GM12873 (cell line): ENCODE results near the gene ST6GALNAC6.

ENCODE experiments used
- TF ChIP-seq, protein P1 (sequence below): IDR thresholded peaks from 2 replicates; pipeline ENCODE4 v1.5.1; 2012; ENCODE audit warnings: low read depth, mild to moderate bottlenecking, moderate library complexity, low read length, control low read depth; ENCODE audit not compliant: insufficient read depth; ENCODE audit errors: missing control alignments

Gene ST6GALNAC6

DNA sequence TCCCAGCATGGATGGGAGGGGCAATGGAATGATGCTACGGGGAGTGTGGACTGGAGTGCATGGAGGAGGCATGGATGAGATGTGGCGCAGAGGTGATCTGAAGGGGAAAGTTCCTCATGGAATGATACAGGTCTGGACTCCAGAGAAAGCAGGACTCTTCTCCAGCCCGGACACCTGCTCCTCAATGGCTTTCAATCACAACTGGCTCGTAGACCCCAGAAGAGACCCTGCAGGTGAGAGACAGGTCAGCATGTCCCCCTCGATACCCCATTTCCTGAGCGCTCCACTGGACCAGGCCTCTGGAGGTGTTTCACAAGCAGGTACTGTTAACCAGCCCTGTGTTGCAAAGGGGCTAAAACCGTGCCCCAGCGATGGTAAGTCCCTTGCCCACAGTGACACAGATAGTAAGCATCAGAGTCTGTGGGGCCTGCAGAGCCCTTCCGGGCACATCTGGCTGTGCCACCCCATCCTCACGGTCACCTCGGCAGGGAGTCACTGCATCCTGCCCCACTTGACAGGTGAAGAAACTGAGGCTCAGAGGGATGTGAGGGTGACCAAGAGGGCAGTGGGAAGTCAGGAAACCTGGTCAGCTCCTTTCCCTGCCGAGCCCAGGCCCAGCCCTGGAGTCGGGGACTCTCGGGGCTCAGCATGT is 43.7 kb upstream of the ST6GALNAC6 start:
- TF ChIP-seq, protein P1, sequence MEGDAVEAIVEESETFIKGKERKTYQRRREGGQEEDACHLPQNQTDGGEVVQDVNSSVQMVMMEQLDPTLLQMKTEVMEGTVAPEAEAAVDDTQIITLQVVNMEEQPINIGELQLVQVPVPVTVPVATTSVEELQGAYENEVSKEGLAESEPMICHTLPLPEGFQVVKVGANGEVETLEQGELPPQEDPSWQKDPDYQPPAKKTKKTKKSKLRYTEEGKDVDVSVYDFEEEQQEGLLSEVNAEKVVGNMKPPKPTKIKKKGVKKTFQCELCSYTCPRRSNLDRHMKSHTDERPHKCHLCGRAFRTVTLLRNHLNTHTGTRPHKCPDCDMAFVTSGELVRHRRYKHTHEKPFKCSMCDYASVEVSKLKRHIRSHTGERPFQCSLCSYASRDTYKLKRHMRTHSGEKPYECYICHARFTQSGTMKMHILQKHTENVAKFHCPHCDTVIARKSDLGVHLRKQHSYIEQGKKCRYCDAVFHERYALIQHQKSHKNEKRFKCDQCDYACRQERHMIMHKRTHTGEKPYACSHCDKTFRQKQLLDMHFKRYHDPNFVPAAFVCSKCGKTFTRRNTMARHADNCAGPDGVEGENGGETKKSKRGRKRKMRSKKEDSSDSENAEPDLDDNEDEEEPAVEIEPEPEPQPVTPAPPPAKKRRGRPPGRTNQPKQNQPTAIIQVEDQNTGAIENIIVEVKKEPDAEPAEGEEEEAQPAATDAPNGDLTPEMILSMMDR, result no peak

DNA sequence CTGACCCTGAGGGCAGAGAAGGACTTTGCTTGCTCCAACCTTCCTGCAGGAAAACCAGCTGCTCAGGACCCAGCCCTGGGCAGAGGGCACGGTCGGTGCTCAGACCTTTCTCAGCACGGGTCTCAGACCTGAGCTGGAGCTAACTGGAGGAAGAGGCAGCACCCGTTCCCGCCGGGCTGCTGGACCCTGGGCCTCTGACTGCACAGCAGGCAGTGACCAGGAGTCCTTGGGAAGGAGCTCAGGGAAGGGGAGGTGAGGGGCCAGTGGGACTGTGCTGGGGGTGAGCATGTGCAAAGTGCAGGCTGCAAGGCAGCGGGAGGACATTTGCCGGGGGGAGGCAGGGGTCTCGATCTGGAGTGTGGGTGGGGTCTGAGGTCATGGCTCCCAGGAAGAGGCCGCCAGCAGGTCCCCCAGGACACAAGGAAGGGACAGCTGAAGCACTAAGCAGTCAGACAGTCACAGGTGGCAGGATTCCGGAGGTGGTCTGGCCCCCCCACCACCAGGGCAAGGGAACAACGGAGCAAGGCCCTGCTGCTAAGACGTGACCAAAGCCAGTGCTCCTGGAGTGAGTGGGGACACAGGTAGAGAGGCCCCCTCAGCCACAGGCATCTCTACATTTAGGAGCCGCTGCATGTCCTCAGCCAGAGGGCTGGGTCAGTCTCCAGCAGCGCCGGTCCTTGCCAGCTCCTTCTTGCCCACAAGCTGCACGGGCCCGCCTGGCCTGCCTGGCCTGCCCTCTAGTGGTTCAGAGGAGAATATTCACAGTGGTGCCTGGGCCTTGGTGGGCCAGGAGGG is 43.0 kb upstream of the ST6GALNAC6 start:
- TF ChIP-seq, protein P1, result peak; percentile 87

DNA sequence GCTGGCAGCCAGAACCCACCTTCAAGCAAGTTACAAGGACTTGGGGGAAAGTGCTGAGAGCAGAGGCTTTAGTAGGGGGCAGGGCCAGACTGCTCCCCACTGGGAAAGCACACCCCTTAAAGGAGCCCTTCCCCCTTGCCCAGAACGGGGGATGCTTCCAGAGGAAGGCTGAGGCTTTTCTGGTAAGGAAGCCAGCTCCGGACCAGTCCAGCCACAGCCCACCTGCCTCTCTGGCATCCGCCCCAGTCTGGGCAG is 42.5 kb upstream of the ST6GALNAC6 start:
- TF ChIP-seq, protein P1, result no peak

DNA sequence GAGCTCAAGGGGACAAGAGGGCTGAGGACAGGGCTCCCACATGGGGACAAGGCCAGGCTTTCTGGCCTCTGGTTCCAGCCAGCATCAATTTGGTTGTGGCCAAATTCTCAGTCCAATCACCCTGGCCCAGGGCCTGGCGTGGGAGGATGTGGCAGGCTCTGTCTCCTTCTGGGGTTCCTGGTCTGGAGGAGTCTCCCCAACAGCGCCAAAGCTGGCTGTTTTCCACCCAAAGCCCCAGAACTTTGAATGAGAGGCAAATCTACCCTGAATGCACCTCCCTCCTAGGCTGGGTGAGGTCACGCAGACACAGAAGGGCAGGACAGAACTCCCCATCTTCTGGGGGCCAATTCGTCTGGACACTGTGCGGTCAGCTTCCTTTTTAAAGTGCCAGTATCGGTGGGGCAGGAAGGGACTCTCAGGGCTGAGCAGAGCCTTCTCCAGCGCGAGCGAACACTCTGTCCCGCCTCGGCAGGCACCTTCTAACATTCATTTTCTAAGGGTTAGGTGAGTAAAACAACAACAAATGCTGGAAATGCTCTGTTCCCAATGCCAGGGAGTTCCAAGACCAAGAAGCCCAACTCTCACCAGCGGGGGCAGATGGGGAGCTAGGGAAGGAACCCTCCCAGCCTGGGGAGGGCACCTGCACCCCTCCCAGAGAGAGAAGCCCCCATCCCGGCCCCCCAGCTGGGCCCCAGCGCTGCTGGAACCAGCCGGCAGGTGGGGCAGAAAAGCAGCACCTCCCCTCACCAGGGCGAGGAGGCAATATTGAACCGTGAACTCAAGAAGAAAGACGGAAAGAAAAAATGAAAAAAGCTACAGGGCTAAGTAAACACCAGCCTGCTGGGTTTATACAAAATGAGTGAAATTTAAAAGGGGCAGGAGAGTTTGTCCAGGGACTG is 41.9 kb upstream of the ST6GALNAC6 start:
- TF ChIP-seq, protein P1, result no peak

DNA sequence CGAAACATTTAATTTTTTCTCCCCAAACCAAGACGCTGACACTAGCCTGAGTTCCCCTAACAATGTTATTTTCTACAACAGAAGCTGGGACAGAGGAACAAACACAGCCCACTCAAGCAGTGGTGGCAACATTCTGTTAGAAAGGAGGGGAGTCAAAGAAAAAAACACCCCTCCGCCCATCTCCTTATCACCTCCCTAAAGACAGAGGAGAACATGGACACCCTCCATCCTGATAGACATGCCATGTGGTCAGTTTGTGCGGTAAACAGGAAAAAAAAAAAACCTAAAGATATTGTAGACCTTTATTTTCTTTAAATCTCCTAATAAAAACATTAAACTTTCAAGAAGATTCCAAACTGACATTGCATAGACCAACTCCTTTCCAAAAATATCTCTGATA is 41.2 kb upstream of the ST6GALNAC6 start:
- TF ChIP-seq, protein P1, result no peak

DNA sequence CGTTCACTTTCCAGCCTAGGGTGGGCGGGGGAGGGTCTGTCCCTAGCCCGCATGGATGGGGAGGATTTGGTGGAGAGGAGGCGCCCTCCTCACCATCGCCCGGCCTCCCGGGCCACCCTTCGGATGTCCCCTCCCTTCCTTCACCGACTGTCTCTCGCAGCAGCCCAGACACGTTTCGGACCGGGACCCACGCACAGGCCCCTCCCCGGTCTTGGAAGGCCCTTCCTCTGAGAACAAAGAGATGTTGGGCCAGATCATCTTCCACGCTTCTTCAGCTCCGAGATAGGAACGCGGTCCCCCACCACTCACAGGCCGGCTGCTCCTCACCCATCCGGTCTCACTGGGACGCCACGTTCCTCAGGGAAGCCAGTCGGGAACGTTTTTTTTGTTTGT is 38.9 kb upstream of the ST6GALNAC6 start:
- TF ChIP-seq, protein P1, result no peak

DNA sequence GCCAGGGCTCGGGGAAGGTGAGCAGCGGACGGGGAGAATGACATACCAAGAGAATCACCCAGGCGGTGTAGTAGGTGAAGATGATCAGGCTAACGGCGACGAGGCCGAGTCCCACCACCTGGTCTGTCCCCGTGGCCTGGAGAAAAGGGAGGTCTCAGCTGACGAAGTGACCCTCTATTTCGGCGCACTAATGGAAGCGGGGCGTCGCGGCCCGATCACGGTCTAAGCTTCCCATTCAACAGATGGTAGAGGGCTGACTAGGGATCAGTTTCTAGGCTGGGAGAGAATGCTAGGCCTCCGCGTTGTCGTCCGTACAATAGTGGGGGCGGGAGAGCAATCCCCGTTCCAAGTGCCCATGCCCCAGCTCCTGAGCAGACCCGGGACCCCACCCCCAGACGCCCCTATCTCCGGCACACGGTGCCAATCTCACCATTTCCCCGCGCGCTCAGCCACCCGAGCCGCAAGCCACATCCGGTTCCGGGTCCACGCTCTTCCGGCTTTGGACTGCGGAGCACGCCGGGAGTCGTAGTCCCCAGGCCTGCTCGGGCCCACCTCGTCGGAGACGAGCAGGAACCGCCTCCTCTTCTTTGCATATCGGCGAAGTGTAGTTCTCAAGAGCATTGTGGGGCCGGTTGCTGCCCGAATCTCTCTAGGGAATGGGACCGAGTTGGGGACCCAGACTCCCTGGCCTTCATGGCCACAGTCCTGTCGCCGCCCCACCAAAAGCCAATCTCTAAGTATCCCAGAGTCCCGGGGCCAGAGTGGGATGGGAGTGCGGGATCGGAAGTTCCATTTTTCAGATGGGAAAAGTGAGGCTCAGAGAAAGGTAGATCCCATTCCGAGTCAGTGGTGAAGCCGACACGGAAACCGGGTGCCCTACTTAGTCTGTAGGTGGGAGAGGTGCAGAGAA is 38.2 kb upstream of the ST6GALNAC6 start, which contains the start of gene DPM2:
DPM2 (minus strand) TSS at position 467 of the 910 bp plus-strand sequence; CDS start at position 433, 34 bp downstream.
- TF ChIP-seq, protein P1, result no peak
